LNCAP (cell line): Measurements from ENCODE around the gene ST6GALNAC6.

ENCODE experiments used
- TF ChIP-seq, protein P1 (sequence below): fragments of 450-650 bp; IDR thresholded peaks from 2 replicates; pipeline ENCODE4 v1.5.1; 2017; ENCODE audit warnings: mild to moderate bottlenecking

ST6GALNAC6 gene

DNA sequence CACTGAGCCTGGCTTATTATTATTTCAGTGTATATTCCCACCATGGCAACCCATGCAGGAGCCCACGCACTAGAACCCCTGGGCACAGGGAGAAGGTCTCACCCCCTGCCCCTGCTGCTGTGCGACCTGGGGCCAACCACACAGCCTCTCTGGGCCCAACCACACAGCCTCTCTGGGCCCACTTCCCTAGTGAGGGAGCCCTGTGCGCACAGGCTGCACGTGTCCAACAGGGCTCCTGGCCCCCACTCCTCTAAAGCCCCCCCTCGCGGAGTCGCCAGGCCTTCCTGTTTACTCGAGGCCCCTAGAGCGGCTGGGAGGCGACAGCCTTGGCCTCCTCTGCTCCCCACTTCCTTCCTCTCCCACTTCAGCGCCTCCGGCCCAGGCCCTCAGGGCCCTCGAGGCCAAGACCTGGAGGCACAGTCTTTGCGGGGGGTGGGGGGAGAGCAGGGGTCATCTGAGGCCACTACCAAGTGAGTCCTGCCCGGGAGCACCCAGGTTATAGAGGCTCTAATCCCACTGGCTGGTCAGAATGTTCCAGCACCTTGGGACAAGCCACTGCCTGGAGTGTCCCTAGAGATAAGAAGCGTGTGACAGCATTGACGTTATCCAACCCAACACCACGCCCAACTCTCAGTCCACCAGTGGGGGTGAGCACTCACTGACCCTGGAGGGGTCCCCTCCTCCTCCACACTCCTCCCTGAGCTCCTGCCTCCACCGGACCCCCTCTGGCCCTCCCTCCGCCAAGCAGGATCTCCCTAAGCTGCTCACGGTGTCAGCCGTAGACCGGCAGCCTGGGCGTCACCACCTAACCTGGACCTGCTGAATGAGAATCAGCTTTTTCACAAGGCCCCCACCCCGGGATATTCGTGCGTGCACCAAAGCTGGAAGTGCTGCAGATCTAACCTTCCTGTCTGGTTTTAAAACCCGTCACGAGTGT is 37.1 kb downstream of the ST6GALNAC6 start:
- TF ChIP-seq, protein P1, sequence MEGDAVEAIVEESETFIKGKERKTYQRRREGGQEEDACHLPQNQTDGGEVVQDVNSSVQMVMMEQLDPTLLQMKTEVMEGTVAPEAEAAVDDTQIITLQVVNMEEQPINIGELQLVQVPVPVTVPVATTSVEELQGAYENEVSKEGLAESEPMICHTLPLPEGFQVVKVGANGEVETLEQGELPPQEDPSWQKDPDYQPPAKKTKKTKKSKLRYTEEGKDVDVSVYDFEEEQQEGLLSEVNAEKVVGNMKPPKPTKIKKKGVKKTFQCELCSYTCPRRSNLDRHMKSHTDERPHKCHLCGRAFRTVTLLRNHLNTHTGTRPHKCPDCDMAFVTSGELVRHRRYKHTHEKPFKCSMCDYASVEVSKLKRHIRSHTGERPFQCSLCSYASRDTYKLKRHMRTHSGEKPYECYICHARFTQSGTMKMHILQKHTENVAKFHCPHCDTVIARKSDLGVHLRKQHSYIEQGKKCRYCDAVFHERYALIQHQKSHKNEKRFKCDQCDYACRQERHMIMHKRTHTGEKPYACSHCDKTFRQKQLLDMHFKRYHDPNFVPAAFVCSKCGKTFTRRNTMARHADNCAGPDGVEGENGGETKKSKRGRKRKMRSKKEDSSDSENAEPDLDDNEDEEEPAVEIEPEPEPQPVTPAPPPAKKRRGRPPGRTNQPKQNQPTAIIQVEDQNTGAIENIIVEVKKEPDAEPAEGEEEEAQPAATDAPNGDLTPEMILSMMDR, result no peak

DNA sequence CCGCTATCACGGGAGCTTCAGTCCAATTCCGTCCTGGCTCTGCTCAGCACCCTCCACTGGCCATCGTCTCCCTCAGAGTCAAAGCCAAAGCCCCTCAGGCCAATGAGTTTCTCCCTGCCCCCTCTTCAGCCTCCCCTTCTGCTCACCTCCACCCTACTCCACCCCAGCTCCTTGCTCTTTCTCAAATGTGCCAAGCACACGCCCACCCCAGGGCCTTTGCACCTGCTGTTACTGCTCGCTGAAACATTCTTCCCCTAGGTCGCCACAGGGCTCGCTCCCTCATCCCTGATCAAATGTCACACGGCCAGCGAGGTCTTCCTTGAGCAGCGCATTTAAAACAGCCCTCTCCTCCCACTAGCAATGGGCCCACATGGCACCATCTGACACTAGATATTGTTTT is 38.6 kb downstream of the ST6GALNAC6 start:
- TF ChIP-seq, protein P1, result no peak

DNA sequence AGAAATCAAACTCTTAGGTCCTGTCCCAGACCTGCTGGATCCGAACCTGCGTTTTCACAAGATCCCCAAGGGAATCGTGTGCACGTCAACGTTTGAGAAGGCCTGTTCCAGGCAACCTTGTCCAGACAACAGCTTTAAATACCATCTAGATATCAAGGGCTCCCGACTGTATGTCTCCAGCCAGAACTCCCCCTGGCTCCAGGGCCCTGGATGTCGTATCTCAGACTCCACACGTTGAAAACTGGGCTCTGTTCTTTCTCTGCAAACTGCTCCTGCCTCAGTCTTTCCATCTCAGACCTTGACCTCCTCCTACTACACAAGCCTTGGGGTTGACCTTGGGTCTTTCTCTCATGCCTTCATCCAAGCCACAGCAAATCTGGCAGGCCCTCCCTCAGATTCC is 39.1 kb downstream of the ST6GALNAC6 start:
- TF ChIP-seq, protein P1, result no peak

DNA sequence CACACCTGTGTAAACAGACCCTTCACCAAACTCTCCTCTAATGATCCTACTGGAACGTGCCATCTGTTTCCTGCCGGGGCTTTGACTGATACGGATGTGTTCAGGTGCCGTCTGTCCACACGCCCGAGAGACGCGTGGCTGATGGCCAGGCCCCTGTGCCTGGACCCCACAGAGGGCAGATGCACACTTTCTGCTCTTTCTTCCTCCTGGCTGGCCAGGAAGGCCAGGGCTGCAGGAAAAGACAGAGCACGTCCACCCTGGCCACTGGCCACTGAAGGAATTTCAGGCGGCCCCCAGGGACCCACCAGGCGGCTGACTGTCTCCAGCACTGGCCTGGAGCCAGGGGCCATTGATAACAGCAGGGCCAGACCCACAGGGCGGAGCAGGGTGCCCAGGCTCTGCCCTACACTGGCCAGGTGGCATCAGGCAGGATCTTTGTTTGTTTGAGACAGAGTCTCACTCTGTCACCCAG is 41.3 kb downstream of the ST6GALNAC6 start:
- TF ChIP-seq, protein P1, result no peak

DNA sequence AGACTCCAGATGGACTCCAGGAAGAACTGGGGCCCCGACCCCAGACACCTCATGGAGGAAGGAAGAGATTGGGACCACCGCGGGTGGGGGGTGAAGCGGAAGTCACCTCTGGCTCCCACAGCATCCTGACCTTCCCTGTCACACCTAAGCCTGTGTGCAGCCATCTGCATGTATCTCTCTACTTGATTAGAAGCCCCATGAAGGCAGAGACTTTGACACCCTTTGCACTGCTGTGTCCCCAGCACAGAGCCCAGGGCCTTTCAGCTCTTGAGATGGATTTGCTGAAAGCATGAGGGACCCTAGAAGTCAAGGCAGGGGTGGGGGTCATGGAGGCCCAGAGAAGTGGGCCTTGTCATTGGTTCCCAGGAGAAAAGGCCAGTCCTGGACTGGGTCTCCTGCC is 42.1 kb downstream of the ST6GALNAC6 start:
- TF ChIP-seq, protein P1, result no peak

DNA sequence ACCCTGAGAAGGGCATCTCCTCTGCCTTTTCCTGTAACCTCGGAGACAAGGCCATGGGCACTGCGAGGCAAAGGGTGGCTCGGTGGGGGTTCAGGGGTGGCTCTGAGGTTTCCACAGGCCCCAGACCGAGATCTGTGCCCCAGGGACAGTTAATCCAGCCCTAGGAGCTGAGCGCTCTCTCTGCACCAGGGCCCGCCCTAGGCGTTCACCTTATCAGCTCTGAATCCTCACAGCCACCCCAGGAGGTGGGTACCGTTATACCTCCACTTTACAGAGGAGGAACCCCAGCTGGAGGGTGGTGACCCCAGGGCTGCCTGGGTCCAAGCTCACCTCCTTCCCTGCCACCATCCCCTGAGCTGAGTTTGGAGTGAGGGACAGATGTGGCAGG is 42.7 kb downstream of the ST6GALNAC6 start:
- TF ChIP-seq, protein P1, result no peak

DNA sequence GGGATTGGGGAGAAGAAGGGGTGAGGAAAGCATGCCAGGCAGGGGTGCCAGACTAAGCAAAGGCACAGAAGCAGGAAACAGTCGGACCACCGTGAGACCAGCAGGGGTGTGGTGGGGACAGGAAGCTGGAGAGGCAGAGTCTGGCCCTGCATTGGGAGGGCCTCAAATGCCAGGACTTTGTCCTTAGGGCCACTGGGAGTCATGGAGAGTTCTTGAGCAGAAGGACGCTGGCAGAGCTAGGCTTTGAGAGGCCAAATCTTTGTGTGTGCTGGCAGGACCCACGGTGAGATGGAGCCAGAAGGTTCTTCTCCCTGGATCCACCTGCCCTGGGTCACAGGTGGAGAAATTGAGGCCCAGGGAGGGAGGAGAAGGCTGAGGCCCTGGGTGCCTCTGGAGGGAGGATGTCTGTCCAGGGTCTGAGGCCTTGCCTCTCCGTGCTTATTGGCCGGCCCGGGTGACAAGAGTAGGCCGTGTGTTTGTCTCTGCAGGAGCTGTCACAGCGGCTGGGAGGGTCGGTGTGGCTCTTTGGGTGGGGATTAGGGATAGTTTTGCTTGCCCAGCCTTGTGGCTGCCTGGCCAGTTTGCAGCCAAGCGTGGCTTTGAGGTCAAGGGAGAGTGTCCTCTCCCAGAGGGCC is 43.2 kb downstream of the ST6GALNAC6 start:
- TF ChIP-seq, protein P1, result no peak
